ENCODE results near the gene JADE1. TPM values are rescaled to one million over a fixed set of nuclear protein-coding genes. Genes with fewer than 3 reads are reported as not detected.

JADE1 gene
- total and polyA plus RNA-seq, 2 of the 13 experiments (the other 11 are each of a cell fraction or from before 2014, with no cell fraction given) = 5.4 to 19.3 TPM

- TF ChIP-seq KIAA2018 (CRISPR knock-in tag; IDR thresholded peaks at IDR 0.05; ENCODE audit: borderline replicate concordance) = no peak
- no peak for TF ChIP-seq JARID2 (CRISPR knock-in tag; IDR thresholded peaks at IDR 0.05; ENCODE audit: insufficient replicate concordance)
- TF ChIP-seq NBN (conservative IDR thresholded peaks at IDR 0.05) = no peak
- TF ChIP-seq LBX2 (CRISPR knock-in tag; IDR thresholded peaks at IDR 0.05; ENCODE audit: borderline replicate concordance) = no peak
- TF ChIP-seq ZNF674 (CRISPR knock-in tag; IDR thresholded peaks at IDR 0.05; ENCODE audit: low read depth) = no peak
- no peak for TF ChIP-seq SATB2 (CRISPR knock-in tag; IDR thresholded peaks at IDR 0.05)
- peak; percentile 73; the same call in 1 of the 2 replicates for TF ChIP-seq E2F1 (CRISPR knock-in tag; IDR thresholded peaks at IDR 0.05)
- TF ChIP-seq MBNL3 (CRISPR knock-in tag; conservative IDR thresholded peaks at IDR 0.05) = no peak
- no peak for TF ChIP-seq ZBTB37 (CRISPR knock-in tag; IDR thresholded peaks at IDR 0.05)
- TF ChIP-seq STAT6 (CRISPR knock-in tag; IDR thresholded peaks at IDR 0.05; ENCODE audit: borderline replicate concordance) = no peak
- TF ChIP-seq ZNF564 (CRISPR knock-in tag; IDR thresholded peaks at IDR 0.05) = peak; percentile 54; the same call in 1 of the 2 replicates
- no peak for TF ChIP-seq ZNF569 (CRISPR knock-in tag; IDR thresholded peaks at IDR 0.05; ENCODE audit: borderline replicate concordance)
- TF ChIP-seq TBP (CRISPR knock-in tag; IDR thresholded peaks at IDR 0.05) = no peak
- TF ChIP-seq ZNF274 (CRISPR knock-in tag; IDR thresholded peaks at IDR 0.05) = 0 out of 2 replicates have a peak, but pooled peaks have one; percentile 30
These were observed 1.5 kb downstream of the JADE1 start (continued) for GRCh38 chr4:128810871-128811570.
